Activated CD8-positive, alpha-beta T cell treated with anti-CD3 and anti-CD28 coated beads for 36 hours (primary cell): ENCODE measurements around the gene RPS18. TPM values are rescaled to one million over a fixed set of nuclear protein-coding genes. Genes with fewer than 3 reads are reported as not detected.
"Not testable (repeated sequence)": the region's sequence is repeated elsewhere in the genome, so short reads cannot be mapped to it uniquely, and the experiment has no call there.

ENCODE experiments used
- ATAC-seq: fragments of 200-7000 bp; cut with Tn5 transposase; one replicate; pipeline ENCODE4 v1.10.0; 2021; ENCODE audit warnings: mild to moderate bottlenecking, moderate library complexity
- CTCF ChIA-PET: fragments of 350-600 bp; sonication (Branson Sonifier 250); formaldehyde crosslinking; loops from one replicate; lab custom pipeline; 2021; ENCODE audit warnings: antibody characterized with exemption; lab: Charles Lee
- POLR2A ChIA-PET: fragments of 350-600 bp; sonication (Branson Sonifier 250); formaldehyde crosslinking; loops from one replicate; lab custom pipeline; 2021; ENCODE audit warnings: antibody characterized with exemption; lab: Charles Lee
- DNase-seq: peaks from one replicate; pipeline ENCODE4 v3.0.0-alpha.2; 2020
- H3K27ac Mint-ChIP-seq: one replicate; pipeline ENCODE4 v1.8.0; 2021; ENCODE audit warnings: mild to moderate bottlenecking, mixed read lengths
- H3K27me3 Mint-ChIP-seq: one replicate; pipeline ENCODE4 v1.8.0; 2021; ENCODE audit warnings: mixed read lengths
- H3K36me3 Mint-ChIP-seq: one replicate; pipeline ENCODE4 v1.8.0; 2021; ENCODE audit warnings: low read depth, mixed read lengths
- H3K4me1 Mint-ChIP-seq: one replicate; pipeline ENCODE4 v1.8.0; 2021; ENCODE audit warnings: low read depth, mixed read lengths
- H3K4me3 Mint-ChIP-seq: one replicate; pipeline ENCODE4 v1.8.0; 2021; ENCODE audit warnings: mild to moderate bottlenecking, moderate library complexity, mixed read lengths
- H3K9me3 Mint-ChIP-seq: one replicate; pipeline ENCODE4 v1.8.0; 2021; ENCODE audit warnings: mixed read lengths
- intact Hi-C: fragments of 100-400 bp; cut with micrococcal nuclease; formaldehyde crosslinking; loops from one replicate; pipeline ENCODE4 v1.10.0; 2022
- total RNA-seq, 2 experiments: library from RNA; stranded (reverse); gene quantifications; one replicate each; pipeline ENCODE4 v1.2.3, GENCODE V29; 2021
- TF ChIP-seq, protein P1 (sequence below): fragments of 200-600 bp; IDR thresholded peaks from one replicate; pipeline ENCODE4 v1.8.0; 2022; ENCODE audit warnings: antibody characterized with exemption, mild to moderate bottlenecking

RPS18 gene
- total RNA-seq, 2 experiments from 2014 or later: 4,910 to 4,938 TPM

DNA sequence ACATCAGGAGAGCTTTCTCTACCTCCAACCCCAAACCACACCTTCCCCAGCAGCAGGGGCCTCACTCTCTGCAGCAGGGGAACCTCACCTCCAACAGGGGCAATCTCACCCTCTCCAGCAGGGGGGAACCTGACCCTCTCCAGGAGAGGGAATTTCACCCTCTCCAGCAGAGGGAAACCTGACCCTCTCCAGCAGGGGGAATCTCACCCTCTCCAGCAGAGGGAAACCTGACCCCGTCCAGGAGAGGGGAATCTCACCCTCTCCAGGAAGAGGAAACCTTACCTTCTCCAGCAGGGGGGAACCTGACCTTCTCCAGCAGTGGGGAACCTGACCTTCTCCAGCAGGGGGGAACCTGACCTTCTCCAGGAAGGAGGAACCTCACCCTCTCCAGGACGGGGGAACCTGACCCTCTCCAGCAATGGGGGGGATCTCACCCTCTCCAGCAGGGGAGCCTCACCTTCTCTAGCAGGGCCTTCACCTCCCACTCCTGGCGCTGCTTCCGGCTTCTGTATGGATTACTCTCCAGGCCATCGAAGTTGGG, 8.2 kb downstream of the RPS18 start:
- POLR2A ChIA-PET: interaction anchor here (9.5 kb wide), 1 partner anchor 13 kb away, joined by 261 read pairs; the partner anchor contains the start of genes PFDN6, RGL2 and WDR46

GRCh38 chr6:33280539-33280938, 8.7 kb downstream of the RPS18 start:
- ChIA-PET CTCF (interaction anchor here (1.5 to 5.6 kb wide), 2 partner anchors 8 to 31 kb away, joined by 3 to 35 read pairs; partner anchors contain the start of genes PFDN6 and WDR46), POLR2A (interaction anchor here (1.5 to 9.5 kb wide), 2 partner anchors 8 to 13 kb away, joined by 11 to 261 read pairs; partner anchors contain the start of genes PFDN6, RGL2, RPS18 and VPS52)
- H3K36me3 Mint-ChIP-seq: peaks cover 24% of the 10 kb centered on the region
- TF ChIP-seq, protein P1, sequence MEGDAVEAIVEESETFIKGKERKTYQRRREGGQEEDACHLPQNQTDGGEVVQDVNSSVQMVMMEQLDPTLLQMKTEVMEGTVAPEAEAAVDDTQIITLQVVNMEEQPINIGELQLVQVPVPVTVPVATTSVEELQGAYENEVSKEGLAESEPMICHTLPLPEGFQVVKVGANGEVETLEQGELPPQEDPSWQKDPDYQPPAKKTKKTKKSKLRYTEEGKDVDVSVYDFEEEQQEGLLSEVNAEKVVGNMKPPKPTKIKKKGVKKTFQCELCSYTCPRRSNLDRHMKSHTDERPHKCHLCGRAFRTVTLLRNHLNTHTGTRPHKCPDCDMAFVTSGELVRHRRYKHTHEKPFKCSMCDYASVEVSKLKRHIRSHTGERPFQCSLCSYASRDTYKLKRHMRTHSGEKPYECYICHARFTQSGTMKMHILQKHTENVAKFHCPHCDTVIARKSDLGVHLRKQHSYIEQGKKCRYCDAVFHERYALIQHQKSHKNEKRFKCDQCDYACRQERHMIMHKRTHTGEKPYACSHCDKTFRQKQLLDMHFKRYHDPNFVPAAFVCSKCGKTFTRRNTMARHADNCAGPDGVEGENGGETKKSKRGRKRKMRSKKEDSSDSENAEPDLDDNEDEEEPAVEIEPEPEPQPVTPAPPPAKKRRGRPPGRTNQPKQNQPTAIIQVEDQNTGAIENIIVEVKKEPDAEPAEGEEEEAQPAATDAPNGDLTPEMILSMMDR: no peak
- H3K27me3 Mint-ChIP-seq: no peaks in the 10 kb centered on the region
- ATAC-seq (no peak), DNase-seq (no peak)
- no peaks in the 10 kb centered on the region for H3K9me3 Mint-ChIP-seq
- H3K27ac Mint-ChIP-seq: peak overlapping the region; percentile 53
- no peak overlapping the region for H3K4me3 Mint-ChIP-seq
- H3K4me1 Mint-ChIP-seq: peaks cover 24% of the 10 kb centered on the region
- intact Hi-C loops: no loop called here

More for the DNA sequence above, 8.2 kb downstream of the RPS18 start:
- no peak for ATAC-seq
- Mint-ChIP-seq H3K36me3 (peaks cover 29% of the 10 kb centered on the region), H3K9me3 (no peaks in the 10 kb centered on the region), H3K27ac (peak overlapping the region; percentile 20), H3K27me3 (no peaks in the 10 kb centered on the region), H3K4me3 (no peak overlapping the region), H3K4me1 (peaks cover 29% of the 10 kb centered on the region)
- TF ChIP-seq, protein P1: peak; percentile 19
- intact Hi-C loops: no loop called here
- DNase-seq: no peak
- CTCF ChIA-PET: interaction anchor here (1.5 to 5.6 kb wide), 2 partner anchors 9 to 31 kb away, joined by 3 to 35 read pairs; partner anchors contain the start of genes PFDN6 and WDR46

GRCh38 chr6:33285214-33285613, 13.3 kb downstream of the RPS18 start:
- H3K27ac Mint-ChIP-seq, DNase-seq, H3K9me3 Mint-ChIP-seq, H3K27me3 Mint-ChIP-seq, intact Hi-C loops, H3K4me3 Mint-ChIP-seq, ATAC-seq: not testable (repeated sequence)
- Mint-ChIP-seq H3K36me3 (peaks cover 35% of the 10 kb centered on the region), H3K4me1 (peaks cover 20% of the 10 kb centered on the region)
- POLR2A ChIA-PET: interaction anchor here (1.1 kb wide), 1 partner anchor 16 kb away, joined by 3 read pairs; no protein-coding TSS in a partner anchor
- CTCF ChIA-PET: interaction anchor here (1.0 kb wide), 1 partner anchor 8 kb away, joined by 3 read pairs; the partner anchor contains the start of gene B3GALT4

GRCh38 chr6:33286946-33287914, 15.4 kb downstream of the RPS18 start:
- no peak for DNase-seq
- POLR2A ChIA-PET: interaction anchor here (4.7 to 13.9 kb wide), 4 partner anchors 9 to 25 kb away, joined by 29 to 261 read pairs (median 72); partner anchors contain the start of genes B3GALT4, RGL2, RPS18 and TAPBP
- CTCF ChIA-PET: interaction anchor here (1.3 to 4.6 kb wide), 2 partner anchors 9 to 15 kb away, joined by 4 to 35 read pairs; partner anchors contain the start of genes B3GALT4 and RPS18
- peak overlapping the region; percentile 49 for H3K27ac Mint-ChIP-seq
- ATAC-seq: no peak
- H3K27me3 Mint-ChIP-seq: no peaks in the 10 kb centered on the region
- H3K9me3 Mint-ChIP-seq: no peaks in the 10 kb centered on the region
- TF ChIP-seq, protein P1: no peak
- peaks cover 33% of the 10 kb centered on the region for H3K4me1 Mint-ChIP-seq
- intact Hi-C loops: no loop called here
- H3K36me3 Mint-ChIP-seq: peaks cover 49% of the 10 kb centered on the region
- peak overlapping the region; percentile 89 for H3K4me3 Mint-ChIP-seq
